ENCODE data around the gene EGR1.

- TF ChIP-seq, protein P1, sequence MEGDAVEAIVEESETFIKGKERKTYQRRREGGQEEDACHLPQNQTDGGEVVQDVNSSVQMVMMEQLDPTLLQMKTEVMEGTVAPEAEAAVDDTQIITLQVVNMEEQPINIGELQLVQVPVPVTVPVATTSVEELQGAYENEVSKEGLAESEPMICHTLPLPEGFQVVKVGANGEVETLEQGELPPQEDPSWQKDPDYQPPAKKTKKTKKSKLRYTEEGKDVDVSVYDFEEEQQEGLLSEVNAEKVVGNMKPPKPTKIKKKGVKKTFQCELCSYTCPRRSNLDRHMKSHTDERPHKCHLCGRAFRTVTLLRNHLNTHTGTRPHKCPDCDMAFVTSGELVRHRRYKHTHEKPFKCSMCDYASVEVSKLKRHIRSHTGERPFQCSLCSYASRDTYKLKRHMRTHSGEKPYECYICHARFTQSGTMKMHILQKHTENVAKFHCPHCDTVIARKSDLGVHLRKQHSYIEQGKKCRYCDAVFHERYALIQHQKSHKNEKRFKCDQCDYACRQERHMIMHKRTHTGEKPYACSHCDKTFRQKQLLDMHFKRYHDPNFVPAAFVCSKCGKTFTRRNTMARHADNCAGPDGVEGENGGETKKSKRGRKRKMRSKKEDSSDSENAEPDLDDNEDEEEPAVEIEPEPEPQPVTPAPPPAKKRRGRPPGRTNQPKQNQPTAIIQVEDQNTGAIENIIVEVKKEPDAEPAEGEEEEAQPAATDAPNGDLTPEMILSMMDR (IDR thresholded peaks at IDR 0.05) = no peak
- TF ChIP-seq NRF1 (IDR thresholded peaks at IDR 0.05; ENCODE audit: low read depth, low read length) = no peak
- TF ChIP-seq EP300 (IDR thresholded peaks at IDR 0.05; ENCODE audit: borderline replicate concordance in 1 of 2, low read depth in 1 of 2, low read length in 1 of 2) = no peak
- TF ChIP-seq EZH2phosphoT487 (IDR thresholded peaks at IDR 0.05; ENCODE audit: borderline replicate concordance, low read depth) = no peak
- no peak for TF ChIP-seq USF2 (IDR thresholded peaks at IDR 0.05; ENCODE audit: borderline replicate concordance, low read depth, low read length)
- no peak for TF ChIP-seq RFX5 (IDR thresholded peaks at IDR 0.05; ENCODE audit: low read length)
- TF ChIP-seq FOSL2 (IDR thresholded peaks at IDR 0.05; ENCODE audit: borderline replicate concordance, low read depth) = no peak
- TF ChIP-seq REST (IDR thresholded peaks at IDR 0.05; ENCODE audit: low read depth, low read length) = no peak
Observed at GRCh38 chr5:138489683-138490061, 24.4 kb downstream of the EGR1 start.
